OCI-LY3 (cell line): ENCODE data around the gene SCAI.

Experiments
- CTCF ChIP-seq: fragments of 200-600, 300-600 bp; sonication (generic); IDR thresholded peaks from 2 replicates; pipeline ENCODE4 v1.5.1; 2014; ENCODE audit warnings: antibody characterized with exemption, low read length, low read depth
- EZH2phosphoT487 ChIP-seq: fragments of 200-600 bp; shearing (Covaris generic); IDR thresholded peaks from 2 replicates; pipeline ENCODE4 v1.6.1; 2018; ENCODE audit warnings: antibody characterized with exemption, mixed run types, low read depth

- TF ChIP-seq CTCF = no peak
- no peak for TF ChIP-seq EZH2phosphoT487
Measured at GRCh38 chr9:125150349-125151245, 7.3 kb upstream of the SCAI start.
